HEK293T (cell line): ENCODE data around the gene TAF15.

Experiments
- FOXK2 ChIP-seq: fragments of 450-650 bp; IDR thresholded peaks from 2 replicates; pipeline ENCODE4 v1.6.1; 2016; ENCODE audit warnings: mild to moderate bottlenecking
- L3MBTL2 ChIP-seq: fragments of 450-650 bp; conservative IDR thresholded peaks from 2 replicates; pipeline ENCODE4 v1.6.1; 2016; ENCODE audit warnings: mild to moderate bottlenecking
- LEF1 ChIP-seq: fragments of 450-650 bp; IDR thresholded peaks from 2 replicates; pipeline ENCODE4 v1.6.1; 2017; ENCODE audit warnings: mild to moderate bottlenecking, borderline replicate concordance
- PKNOX1 ChIP-seq: fragments of 450-650 bp; IDR thresholded peaks from 2 replicates; pipeline ENCODE4 v1.6.1; 2016
- SP1 ChIP-seq: fragments of 450-650 bp; IDR thresholded peaks from 2 replicates; pipeline ENCODE4 v1.6.1; 2017
- TARDBP ChIP-seq: fragments of 450-650 bp; IDR thresholded peaks from 2 replicates; pipeline ENCODE4 v1.6.1; 2016
- ZNF384 ChIP-seq: fragments of 450-650 bp; IDR thresholded peaks from 2 replicates; pipeline ENCODE4 v1.6.1; 2016

- no peak for TF ChIP-seq LEF1
- TF ChIP-seq ZNF384: no peak
- TF ChIP-seq L3MBTL2: no peak
- TF ChIP-seq FOXK2: no peak
- no peak for TF ChIP-seq TARDBP
- no peak for TF ChIP-seq SP1
- TF ChIP-seq PKNOX1: no peak
Measured at GRCh38 chr17:35847006-35847405, 37.7 kb downstream of the TAF15 start.
